ENCODE results near the gene CNPY1.

CNPY1 gene

DNA sequence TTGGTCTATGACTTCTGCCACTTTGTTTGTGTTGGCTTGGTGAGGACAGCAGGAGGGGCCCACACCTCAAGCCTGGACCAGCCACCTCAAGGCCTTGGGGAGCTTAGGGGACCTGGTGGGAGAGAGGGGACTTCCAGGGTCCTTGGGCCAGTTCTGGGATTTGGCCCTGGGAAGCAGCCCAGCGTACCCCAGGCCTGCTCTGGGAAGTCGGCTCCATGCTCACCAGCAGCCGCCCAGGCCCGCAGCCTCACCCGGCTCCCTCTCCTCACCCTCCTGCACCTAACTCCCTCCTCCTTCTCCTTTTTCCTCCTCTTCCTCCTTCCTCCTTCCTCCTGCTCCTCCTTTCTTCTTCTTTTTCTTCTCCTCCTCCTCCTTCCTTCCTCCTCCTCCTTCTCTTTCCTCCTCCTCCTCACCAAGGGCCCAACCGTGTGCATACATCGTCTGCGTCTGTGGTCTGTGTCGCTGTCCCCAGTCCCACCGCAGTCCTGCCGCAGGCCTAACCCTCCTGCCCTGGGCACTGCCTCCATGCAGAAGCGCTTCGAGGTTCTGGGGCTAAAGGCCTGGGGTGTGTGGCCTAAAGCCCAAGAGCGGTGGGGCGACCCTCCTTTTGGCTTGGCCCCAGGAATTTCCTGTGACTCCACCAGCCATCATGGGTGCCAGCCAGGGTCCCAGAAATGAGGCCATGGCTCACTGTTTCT is 83.1 kb downstream of the CNPY1 start:
- no peak for DNase-seq

DNA sequence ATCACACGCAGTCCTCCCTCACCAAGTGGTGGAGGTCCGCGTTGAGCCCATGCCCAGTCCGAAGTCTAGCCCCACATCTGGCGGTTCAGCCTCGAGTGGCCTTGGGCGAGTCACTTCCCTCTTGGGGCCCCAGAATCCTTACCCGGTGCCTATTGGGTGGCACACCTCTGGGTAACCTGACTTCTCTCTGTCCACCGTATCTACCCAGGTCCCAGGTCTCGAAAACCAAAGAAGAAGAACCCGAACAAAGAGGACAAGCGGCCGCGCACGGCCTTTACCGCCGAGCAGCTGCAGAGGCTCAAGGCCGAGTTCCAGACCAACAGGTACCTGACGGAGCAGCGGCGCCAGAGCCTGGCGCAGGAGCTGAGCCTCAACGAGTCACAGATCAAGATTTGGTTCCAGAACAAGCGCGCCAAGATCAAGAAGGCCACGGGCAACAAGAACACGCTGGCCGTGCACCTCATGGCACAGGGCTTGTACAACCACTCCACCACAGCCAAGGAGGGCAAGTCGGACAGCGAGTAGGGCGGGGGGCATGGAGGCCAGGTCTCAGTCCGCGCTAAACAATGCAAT is 84.1 kb downstream of the CNPY1 start:
- no peak for DNase-seq

DNA sequence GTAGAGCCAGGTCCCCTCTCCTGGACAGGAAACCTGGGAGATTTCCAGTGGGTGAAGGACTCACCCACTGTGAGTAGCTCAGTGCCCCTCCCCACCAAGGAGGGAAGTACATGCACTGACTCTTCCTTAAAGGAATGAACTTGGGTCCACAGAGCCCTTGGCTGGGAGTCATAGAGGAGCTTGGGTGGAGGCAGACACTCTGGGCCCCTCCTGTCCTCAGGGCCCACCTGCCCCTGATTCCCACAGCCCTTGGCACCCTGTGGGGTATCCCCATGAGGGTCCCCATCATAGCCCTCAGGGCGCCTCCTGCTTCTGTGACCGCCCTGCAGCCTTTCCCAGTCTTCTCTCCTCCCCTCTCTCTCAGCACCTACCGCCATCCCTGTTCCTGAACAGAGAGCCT is 84.7 kb downstream of the CNPY1 start:
- no peak for DNase-seq

DNA sequence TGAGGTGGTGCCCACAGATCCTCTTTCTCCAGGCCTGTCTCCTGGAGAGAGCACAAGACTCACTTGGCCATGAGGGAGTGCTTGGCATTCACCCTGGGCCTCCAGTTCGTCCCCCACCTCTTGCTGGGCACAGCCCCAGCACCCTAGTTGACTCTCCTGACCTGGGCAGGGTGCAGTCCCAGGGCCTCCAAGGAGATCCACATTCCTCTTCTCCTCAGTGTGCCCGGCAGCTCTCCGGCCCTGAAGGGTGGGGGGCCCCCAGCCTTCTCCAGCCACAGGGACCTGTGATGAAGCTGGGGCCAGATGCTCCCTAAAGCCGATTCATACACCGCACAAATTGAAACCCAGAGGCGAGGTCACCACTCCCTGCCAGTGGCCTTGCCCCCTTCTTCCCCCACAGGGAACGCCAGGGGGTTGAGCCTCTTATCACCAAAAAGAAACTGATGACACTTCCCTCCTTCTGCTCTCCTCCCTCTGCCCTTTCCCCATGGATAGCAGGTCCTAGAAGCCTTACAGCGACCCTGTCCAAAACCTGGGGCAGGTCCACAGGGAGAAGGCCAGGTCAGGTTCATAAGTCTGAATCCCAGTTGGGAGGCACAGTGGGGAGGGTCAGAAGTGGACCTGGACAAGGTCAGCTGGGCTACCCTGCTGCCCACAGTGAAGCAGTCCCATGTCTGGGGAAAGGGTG is 85.3 kb downstream of the CNPY1 start:
- no peak for DNase-seq

DNA sequence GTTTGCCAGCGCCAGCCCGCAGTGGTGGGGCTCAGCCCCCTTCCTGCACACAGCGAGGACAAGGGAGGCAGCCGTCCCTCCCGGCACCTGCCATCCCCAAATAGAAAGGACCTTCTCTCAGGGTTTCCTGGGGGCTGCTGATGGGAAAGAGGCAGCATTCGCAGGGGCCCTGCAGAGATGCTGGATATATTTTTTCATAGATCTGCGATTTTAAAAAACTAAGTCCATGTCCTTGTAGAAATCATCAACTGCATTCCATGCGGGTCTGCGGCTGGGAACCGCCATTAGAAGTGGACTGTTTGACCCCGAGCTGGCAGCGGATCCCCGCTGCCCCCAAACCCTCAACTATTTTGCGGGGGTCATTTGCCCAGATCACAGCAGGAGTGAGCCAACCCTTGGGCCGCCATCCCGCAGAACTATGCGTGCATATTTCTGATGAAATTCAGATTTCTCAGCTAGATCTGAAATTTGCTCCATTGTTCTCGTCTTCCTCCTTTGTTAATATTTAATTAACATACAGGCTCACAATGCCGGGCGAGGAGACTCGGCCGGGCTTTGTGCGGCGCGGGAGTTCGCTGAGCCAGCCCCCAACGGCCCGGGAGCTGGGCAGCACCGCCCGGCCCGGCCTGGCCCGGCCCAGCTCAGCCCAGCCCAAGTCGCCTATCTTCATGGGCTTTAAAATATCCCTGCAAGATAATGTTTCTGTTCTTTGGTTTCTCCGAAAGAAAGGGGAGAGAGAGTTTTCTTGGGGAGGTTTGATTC is 86.5 kb downstream of the CNPY1 start:
- no peak for DNase-seq

DNA sequence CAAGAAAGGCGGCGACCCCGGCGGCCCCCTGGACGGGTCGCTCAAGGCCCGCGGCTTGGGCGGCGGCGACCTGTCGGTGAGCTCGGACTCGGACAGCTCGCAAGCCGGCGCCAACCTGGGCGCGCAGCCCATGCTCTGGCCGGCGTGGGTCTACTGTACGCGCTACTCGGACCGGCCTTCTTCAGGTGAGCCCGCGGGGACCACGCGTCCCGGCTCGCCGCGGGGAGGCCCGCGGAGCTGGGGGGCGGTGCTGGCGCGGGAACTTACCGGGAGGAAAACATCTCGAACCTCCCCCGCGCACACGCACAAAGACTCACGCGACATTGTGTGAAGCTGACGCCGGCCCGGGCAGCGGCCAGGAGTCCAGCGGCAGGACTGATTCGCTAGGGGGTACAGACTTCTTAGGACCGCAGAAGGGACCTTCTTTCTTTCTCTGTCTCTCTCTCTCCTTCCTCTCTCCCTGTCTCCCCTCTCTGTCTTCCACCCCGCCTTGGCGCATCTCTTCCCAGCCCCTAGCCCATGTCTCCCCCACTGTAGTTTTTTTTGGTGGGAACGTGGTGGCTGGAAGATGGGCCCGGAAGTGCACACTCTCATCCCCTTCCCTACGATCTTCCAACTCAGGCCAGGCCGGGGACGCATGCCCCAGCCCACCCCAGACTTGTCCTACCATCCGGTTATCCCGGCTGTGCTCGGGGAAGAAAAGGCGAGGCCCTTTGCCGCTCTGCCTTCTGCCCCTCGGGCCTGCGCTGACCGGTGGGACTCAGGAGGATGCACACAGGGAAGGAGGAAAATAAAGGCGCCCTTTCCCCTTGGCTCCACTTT is 87.3 kb downstream of the CNPY1 start:
- DNase-seq: no peak

DNA sequence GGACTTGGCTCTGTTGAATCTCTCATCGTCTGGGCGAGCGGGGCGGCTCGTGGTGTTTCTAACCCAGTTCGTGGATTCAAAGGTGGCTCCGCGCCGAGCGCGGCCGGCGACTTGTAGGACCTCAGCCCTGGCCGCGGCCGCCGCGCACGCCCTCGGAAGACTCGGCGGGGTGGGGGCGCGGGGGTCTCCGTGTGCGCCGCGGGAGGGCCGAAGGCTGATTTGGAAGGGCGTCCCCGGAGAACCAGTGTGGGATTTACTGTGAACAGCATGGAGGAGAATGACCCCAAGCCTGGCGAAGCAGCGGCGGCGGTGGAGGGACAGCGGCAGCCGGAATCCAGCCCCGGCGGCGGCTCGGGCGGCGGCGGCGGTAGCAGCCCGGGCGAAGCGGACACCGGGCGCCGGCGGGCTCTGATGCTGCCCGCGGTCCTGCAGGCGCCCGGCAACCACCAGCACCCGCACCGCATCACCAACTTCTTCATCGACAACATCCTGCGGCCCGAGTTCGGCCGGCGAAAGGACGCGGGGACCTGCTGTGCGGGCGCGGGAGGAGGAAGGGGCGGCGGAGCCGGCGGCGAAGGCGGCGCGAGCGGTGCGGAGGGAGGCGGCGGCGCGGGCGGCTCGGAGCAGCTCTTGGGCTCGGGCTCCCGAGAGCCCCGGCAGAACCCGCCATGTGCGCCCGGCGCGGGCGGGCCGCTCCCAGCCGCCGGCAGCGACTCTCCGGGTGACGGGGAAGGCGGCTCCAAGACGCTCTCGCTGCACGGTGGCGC is 88.1 kb downstream of the CNPY1 start, which contains the start of gene EN2:
EN2 (plus strand) TSS at position 19 of the 767 bp plus-strand sequence; CDS start at position 268, 249 bp downstream.
- no peak for DNase-seq

DNA sequence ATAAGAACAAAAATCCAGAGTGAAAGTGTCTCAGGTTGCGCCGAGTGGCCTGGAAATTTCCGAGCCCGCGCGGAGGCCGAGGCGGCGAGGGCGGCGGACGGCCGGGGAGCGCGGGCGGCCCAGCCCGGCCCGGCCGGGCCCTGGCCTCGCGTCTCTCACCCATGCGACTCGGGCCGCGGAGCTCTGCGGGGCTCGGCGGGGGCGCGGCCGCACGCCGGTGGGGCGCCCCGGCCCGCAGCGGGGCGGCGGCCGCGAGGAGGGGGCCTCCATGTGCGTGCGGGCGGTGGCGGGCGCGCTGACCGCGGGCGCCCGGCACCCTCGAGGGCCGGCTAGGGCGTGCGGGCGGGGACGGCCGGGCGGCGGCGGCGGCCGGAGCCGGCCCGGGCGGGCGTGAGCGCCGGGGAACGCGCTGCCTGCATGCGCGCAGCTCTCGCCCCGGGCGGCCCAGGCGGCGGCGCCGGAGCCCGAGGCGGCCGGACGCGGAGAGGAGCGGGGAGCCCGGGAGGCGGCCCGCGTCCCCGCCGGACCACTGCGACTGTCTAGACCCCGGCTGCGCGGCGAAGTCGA is 88.7 kb downstream of the CNPY1 start:
- DNase-seq: no peak

DNA sequence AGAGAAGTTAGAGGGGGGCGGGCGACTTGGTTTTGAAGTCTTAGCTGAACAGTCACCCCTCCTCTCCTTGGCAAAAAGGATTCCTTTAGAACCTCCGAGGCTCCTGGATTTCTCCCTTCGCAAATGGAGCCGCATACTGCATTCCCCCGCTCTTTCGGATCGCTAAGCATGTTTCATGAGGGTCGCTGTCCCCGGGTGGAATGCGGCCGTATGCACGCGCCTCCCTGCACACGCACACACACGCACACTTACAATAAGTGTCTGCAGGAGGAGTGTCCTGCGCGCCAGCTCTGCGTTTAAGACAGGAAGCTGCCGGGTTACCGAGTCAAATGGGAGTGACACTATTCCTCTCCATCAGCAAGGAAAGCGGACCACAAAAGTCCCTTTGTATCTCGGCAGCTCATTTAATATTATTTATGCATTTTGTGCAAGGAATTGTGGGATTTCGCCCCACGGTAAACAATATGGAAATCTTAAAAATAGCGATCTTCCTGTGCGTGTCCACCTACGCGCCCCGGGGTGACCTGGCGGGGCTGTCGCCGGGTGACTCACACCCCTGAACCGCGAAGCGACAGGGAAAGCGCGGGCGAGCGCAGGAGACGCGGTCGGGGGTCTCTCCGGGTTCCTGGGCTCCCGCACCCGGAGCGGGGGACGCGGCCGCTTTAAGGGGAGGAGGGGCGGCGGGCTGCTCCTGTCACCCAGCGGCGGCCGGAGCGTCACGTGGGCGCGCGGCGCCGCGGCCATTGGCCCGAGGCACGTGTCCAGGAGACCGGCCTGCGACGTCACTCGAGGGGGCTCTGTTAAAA is 89.4 kb downstream of the CNPY1 start:
- no peak for DNase-seq

DNA sequence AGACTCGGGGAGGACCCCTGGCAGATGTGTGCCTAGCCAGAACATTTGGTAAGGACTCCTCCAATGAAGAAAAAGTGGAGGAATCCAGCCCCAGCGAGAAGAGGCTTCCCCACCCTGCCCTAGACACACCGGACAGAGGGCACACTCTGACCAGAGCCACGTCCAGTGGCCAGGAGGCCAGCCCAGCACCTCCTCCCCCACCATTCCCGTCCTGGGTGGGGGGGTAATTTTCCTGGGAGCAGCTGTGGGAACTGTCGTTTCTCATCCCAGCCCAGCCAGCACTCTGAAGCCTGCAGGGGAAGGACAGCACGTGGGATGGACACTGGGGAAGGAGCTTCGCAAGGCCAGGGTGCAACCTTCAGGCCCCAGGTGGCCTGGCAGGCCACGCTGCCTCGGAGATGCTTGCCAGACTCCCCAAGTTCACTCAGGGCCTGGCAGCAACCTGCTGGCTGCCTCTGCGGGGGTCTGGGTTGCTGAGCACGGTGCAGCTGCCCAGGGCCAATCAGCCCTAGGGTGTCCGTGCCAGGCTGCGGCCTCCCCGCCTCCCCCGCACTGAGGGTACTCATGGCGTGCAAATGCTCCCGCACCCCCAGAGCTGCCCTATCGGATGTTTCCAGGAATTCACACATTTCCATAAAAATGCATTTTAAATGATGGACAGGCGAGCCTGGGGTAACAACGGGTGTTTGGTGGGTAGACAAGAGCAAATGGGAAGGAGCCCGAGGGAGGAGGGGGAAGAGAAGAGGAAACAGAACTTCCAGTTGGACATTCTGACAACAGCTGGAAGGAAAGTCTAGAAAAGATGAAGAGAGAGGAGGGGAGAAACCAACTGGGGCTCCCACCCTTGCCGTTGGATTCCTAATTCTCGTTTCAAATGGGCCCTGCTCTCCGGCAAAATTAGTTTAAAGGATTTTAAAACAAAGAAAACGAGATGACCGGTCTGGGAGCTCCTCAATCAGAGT is 90.3 kb downstream of the CNPY1 start:
- DNase-seq: no peak

DNA sequence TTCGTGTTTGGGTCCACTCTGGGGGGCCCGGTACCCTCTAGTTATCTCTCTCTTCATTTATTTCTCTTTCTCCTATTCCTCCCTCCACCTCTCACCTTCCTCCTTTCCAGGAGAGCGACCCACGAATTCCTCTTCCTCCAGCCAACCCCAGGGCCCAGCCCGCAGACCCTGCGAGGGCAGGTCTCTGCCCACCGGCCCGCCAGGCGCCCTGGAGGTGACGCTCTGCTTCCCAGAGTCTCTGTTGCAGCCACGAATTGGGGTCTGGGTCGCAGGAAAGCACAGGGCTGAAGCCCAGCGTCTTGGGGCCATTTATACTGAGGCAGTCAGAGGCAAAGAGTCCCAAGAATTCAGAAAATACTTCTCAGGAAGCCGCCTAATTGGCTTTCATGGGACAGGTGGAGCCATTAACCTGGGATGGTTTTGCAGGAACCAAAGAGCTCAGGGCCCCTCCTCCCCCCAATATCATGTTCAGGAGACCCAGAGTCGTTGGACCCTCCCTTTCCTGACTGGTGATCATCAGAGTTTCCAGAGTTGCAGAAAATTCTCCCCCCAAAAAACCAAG is 91.1 kb downstream of the CNPY1 start:
- DNase-seq: no peak

DNA sequence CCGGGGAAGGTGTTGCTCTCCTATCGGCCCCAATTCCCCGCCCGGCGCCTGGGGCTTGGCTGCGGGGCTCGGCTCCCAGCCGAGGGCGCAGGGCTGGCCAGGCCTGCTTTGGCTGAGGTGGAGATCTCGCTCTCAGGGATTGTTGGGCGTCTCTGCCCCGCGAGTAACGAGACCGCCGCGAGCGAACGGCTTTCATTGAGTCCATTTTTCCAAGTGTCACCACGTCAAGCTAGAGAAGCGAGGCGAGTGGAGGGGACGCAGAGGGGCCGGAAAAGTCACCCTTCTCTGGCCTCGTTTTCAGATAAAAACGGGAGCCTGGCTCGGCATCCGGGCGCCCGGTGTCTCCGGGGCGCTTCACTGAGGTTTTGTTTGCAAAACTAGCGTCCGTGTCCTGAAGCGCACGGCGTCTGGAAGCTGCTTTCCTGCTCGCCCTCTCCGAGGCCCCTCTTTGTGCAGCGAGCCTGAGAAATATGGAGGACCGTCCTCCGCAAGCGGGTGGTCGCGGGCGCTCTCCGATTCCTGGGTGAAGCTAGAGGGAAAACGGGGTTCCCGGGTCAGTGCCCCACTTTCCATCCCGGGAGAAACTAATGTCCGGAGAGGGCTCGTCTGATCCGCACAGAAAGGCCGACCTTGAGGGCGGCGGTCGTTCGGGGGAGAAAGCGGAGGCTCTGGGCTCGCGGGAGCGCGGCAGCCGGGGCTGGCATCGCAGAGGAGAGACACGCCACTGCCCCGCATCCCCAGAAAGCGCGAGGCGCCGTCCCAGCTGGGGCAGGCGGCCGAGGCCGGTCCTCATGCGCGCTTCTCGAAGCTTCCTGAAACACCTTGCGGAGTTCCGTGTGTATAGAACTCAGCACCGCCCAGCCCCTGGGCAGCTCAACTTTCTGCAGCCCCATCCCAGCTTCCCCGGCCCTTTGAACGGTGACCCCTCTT is 91.9 kb downstream of the CNPY1 start:
- DNase-seq: no peak

DNA sequence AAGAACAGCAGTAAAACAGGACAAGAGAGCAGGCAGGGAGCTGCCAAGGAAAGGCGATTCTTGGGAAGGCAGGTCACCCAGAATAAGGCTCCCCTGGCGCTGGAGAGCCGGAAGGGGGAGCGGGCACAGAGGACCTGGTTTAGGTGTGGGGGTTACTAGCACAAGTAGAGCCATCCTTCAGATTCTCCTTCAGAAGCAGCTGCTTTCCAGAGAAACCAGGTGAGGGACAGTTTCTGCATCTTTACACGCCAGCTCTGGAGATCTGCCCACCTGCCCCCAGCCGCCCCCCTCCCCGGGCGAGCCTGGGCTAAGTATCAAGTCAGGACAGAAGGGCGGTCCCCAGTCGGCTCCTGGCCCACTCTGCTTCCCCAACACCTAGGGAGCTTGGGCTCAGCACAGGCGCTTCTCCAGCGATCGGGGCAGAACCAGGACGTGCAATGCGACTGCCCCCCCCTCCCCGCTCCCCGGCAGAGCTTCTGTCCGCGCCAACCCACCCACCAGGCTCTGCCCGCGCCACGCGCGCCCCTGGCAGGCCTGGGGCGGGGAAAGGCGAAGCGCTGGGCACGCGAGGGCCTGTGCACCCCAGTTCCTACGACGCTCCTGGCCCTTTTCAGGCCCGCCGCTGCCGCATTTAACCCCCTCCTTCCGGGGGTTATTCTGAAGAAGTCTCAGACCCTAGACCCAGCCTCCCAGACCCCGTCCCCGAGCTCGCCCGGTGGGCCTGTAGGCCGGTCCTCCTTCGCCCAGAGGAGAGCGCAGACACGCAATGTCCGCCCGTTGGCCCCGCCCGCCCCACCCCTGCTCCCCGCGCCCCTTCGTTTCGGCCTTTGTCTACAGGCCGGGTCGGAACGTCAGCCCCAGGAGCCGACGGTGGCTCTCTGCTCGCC is 92.8 kb downstream of the CNPY1 start:
- DNase-seq: no peak

DNA sequence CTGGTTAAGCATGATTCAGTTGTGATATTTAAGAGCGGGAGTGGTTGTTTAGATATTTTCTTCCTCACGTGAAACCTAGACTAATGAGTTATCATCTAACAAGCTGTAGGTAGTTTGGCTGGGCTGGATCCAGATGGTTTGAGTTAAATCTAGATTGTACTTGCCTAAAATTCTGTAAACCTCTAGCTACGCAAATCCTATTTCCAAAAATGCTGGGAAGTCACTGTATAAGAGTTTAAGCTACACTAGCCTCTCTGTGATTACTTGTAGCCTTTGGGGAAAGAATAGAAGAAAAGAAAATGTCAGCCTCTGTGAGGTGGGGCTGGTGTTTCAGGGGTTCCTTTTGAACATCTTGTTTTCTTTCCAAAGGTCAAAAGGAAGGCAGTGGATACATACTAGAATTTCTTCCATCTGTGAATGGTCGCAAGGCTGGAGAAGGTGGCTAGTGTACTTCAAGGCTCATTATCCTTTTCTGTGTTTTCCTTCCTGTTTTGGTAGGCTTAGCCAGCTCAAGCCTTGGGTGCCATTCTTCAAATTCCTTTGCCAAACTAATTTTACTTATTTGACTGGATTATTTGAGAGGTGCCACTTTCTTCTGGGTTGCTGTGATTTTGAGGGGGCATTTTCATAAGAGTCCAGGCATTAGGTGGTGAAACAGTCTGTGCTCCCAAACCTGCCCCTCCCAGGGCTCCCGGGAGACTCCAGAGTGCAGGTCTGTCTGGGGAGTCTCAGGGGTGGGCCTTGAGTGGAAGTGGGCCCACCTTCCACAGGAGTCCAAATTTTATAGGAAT is 93.7 kb downstream of the CNPY1 start:
- DNase-seq: no peak

DNA sequence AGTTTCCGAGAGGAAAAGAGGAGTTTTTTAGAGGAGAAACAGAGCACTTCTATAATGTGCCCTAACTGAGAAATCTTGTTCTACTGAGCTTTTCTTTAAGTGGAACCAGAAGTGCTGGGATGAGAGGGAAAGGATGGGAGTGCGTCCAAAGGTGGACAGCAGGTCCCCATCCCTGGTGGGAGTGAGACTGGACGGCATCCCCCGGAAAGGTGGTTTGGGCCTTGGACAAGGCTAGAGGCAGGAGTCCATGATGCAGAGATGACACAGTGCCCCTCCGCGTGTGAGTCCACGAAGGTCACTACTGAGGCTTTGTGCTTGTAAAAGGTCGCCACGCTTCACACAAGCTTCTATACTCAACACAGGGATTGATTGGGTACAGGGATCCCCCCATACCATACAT is 94.5 kb downstream of the CNPY1 start:
- DNase-seq: no peak
